HL-60/S4 treated with phorbol 12-myristate 13-acetate at 8.2 ng/mL for 4 days and 3 days (cell line): ENCODE results near the gene ADAP1.

Experiments
- in situ Hi-C: fragments of 300-500 bp; cut with MboI; formaldehyde crosslinking; loops from 2 replicates; pipeline ENCODE4 v1.15.0; 2022; ENCODE audit warnings: low sequenced_read_pairs

ADAP1 gene

DNA sequence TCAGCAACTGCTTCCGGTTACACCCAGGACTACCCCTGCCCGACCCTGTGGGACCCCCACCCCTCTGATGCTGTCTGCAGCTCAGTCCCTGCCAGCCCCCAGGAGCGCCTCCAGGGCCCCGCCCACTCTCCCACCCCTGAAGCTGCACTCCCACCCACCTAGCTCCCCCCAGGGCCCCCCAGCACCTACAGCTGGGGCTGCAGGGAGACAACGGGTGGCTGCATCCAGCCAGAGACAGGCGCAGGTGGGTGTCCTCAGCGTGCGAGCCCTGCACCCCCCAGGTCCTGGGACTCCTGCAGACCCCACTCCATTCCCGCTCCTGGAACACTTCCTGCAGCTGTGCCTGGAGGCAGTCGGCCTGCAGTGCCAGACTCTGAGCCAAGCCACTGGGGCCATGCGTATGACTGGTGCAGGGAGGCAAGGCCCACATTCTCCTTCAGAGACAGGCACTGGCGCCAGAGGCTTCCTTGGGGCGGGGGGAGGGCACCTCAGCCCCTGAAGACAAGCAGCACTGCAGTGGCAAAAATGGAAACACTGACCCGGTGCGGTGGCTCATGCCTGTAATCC, 34.6 kb upstream of the ADAP1 start:
- in situ Hi-C loops: no loop called here

DNA sequence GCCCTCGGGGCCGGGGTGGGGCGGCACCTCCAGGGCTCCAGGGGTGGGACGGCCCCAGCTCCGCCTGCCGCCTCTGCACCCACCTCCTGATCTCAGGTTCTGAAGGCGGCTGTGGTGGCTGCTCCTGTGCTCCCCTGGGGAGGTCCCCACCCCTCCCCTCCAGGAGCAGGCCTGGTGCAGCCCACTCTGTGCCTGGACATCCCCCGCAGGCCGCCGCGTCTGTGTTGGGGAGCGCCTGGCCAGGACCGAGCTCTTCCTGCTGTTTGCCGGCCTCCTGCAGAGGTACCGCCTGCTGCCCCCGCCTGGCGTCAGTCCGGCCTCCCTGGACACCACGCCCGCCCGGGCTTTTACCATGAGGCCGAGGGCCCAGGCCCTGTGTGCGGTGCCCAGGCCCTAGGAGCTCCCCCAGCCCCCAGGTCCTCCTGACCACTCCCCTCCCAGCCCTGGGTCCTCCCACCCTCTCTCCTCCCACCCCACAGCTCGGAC, 34.0 kb upstream of the ADAP1 start:
- in situ Hi-C loops: no loop called here

DNA sequence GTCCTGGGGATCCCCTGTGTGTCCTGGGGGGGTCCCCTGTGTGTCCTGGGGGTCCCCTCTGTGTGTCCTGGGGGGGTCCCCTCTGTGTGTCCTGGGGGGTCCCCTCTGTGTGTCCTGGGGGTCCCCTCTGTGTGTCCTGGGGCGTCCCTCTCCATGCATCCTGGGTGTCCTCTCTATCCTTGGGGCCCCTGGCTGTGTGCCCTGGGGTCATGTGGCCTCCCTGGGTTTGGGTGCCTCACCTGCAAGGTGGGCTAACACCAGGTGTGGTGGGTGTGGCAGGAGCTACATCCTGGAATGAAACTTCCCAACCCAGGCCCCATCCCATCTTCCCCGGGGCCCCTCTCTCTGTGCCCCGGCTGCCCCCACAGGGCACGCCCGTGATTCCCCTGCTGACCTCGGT, 33.4 kb upstream of the ADAP1 start:
- in situ Hi-C loops: no loop called here

DNA sequence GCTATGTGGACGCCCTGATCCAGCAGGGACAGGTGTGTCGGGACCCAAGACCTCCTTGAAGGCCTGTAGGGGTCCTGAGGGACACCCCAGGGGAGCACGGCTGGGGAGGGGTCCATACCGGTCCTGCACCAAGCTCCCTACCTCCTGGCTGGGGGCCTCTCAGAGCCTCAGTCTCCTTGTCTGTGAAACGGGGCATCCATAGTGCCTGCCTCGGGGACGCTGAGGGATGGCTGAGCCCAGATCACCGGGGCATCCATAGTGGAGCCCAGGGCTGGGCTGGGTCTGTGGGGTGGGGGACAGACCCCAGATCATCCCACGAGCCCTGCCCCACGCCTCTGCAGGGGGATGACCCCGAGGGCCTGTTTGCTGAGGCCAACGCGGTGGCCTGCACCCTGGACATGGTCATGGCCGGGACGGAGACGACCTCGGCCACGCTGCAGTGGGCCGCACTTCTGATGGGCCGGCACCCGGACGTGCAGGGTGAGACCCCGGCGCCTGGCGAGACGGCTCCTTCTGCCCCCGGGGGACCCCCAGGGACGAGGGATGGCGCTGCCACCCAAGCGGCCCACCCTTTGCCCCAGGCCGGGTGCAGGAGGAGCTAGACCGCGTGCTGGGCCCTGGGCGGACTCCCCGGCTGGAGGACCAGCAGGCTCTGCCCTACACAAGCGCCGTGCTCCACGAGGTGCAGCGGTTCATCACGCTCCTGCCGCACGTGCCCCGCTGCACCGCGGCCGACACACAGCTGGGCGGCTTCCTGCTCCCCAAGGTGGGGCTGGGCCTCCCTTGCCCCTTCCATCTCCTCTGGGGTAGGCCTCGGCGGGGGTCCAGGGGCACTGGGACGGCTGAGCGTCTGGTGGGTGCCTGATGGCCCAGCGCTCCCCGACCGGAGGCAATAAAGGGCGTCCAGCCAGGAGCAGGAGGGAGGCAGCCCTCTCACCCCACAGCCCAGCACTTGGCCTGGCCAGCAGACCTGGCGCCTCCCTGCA, 32.6 kb upstream of the ADAP1 start:
- in situ Hi-C loops: no loop called here

DNA sequence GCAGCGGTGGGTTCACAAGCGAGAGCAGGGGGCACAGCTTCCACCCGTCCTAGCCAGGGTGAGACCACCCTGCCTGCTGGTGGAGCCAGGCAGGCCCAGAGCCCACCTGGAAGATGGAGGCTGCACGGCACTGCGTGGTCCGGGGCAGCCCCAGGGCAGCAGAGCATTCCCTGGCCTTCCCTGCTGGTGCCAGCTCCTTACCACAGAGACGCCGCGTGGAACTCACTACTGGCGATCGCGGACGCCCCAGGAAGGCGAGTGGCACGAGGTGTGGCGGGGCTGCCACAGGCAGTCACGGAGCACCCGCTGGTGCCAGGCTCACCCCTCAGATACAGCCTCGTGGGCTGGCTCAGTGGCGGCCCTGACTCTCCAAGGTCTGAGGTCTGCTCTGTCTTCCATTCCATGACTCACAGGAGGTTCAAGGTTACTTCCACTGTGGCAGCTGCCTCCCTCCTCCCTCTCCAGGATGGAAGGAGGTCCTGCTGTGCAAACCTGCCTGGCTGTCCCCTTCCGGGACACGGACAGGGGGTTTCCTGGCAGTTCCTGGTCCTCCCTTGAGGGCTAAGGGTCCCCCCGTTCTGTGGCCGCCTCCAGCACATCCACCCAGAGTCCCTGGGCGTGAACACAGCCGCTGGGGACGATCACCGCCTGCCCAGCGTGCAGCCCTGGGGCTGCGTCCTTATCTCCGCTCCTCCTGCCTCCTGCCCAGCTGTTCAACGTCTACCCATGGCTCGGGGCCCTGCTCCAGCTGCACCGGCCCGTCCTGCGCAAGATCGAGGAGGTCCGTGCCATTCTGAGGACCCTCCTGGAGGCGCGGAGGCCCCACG, 31.6 kb upstream of the ADAP1 start:
- in situ Hi-C loops: no loop called here

DNA sequence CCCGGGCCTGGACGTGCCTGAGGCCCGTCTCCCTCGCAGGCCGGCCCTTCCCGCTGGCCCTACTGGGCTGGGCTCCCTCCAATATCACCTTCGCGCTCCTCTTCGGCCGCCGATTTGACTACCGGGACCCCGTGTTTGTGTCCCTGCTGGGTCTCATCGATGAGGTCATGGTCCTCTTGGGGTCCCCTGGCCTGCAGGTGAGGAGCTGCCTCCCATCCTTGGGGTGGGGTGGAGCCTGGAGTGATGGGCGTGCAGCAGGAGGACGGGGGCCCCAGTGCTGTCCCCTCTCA, 30.6 kb upstream of the ADAP1 start:
- in situ Hi-C loops: no loop called here

DNA sequence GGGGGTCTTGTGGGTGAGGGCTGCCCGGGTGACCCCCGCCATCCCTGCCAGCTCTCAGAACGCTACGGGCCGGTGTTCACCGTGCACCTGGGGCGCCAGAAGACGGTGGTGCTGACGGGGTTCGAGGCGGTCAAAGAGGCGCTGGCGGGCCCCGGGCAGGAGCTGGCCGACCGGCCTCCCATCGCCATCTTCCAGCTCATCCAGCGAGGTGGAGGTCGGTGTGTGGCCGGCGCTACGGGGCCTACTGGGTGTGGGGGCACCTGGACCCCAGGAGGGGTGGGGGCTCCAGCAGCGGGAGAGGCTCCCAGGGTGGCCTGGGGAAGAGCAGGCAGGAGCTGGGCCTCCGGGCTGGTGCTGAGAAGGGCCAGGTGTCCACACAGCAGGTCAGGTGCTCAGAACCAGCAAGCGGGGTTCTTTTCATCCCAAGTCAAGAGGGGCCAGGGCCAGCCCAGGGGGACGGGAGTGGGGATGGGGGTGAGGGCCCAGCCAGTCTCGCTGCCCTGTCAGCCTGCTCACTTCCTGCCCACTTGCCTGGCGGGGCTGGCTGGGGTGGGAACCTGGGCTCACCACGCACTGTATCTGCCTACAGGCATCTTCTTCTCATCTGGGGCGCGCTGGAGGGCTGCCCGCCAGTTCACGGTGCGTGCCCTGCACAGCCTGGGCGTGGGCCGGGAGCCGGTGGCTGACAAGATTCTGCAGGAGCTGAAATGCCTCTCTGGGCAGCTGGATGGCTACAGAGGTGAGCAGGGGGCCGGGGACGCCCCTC, 30.1 kb upstream of the ADAP1 start:
- in situ Hi-C loops: no loop called here

DNA sequence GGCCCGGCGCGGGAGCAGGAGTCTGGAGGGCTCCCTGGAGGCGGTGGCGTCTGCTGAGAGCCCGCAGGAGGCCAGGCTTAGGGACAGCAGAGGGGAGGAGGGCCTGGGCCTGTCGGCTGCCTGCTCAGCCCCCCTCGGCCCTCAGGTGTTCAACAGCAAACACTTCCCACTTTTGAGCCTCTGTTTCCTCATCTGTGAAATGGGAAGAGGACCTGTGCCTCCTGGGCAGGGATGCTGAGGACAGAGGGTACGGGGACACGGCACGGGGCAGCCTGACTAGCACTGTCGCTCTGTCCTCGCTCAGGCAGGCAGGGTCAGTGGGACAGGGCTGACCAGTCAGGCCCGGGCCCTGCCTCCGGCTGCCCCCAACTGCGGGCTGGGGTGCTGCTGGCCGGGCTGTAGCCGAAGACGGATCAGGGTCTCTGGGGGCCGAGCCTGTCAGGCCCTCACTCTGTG, 29.2 kb upstream of the ADAP1 start:
- in situ Hi-C loops: no loop called here

DNA sequence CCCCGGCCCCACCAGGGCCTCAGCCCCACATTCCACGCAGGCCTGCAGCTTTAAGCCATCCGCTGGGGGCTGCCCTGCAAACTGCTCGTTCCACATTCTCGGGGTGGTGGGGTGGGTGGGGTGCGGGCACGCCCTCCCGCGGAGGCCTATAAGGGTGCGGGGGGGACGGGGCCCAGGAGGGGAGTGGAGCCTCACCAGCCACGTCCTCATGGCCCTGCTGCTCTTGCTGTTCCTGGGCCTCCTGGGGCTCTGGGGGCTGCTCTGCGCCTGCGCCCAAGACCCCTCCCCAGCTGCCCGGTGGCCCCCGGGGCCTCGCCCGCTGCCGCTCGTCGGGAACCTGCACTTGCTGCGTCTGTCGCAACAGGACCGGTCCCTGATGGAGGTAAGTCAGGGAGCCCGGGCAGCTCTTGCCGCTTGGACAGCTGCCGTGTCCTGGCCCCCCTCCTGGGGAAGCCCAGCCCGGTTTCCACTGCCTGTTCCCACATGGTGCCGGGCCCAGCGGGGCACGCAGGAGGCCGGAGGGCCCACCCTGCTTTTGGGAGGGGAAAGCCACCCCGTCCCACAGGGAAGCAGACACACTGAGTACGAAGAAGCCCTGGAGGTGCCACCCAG, 28.6 kb upstream of the ADAP1 start, which contains the start of gene CYP2W1:
TSS of gene CYP2W1 (plus strand) at position 178 of the 612 bp plus-strand sequence. CDS start at position 209, 31 bp downstream.
- in situ Hi-C loops: no loop called here

DNA sequence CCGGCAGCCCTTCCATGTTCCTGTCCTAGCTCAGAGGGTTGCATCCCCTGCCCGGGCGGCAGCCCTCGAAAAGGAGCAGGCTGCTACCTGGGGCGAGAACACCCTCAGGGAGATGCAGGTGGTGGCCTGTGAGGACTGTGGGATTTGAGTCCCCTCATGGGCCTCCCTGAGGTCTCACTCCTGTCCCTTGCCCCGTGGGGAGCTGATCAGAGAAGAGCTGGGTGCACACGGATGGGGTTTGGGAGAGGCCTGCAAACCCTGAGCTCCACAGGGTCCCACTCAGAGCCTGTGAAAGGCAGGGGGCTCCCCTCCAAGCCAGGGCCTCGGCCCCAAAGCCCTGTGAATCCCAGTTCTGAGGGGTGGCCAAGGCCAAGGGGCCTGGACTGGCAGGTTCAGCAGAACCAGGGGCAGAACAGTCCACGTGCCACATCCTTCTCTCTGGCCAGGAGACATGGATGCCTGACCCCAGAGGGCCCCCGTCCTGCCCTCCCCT, 28.1 kb upstream of the ADAP1 start:
- in situ Hi-C loops: no loop called here

DNA sequence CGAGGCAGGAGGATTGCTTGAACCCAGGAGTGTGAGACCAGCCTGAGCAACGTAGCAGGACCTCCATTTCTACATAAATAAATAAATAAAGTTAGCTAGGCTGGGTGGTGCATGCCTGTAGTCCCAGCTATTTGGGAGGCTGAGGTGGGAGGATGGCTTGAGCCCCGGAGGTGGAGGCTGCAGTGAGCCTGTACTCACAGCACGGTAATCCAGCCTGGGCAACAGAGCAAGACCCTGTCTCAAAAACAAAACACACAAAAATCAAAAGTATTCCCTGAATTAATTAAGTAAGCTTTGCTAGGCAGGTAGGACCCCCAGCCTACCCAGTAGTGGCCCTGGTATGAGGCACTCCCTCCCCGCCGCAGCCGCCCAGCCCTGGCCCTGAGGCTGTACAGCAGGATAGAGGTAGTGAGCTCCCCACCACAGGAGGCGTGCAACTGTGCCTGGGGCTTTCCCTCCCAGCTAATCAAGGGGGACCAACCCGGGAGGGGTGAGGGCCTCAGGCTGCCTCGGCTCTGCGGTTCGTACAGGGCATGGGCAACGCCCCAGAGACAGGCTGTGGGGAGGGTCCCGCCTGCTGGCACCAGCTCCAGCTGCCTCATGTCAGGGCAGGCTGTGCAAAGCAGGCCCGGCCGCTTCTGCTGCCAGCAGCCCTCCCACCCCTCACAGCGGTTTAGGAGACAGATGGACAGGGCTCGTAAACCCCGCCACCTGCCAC, 27.5 kb upstream of the ADAP1 start:
- in situ Hi-C loops: no loop called here

DNA sequence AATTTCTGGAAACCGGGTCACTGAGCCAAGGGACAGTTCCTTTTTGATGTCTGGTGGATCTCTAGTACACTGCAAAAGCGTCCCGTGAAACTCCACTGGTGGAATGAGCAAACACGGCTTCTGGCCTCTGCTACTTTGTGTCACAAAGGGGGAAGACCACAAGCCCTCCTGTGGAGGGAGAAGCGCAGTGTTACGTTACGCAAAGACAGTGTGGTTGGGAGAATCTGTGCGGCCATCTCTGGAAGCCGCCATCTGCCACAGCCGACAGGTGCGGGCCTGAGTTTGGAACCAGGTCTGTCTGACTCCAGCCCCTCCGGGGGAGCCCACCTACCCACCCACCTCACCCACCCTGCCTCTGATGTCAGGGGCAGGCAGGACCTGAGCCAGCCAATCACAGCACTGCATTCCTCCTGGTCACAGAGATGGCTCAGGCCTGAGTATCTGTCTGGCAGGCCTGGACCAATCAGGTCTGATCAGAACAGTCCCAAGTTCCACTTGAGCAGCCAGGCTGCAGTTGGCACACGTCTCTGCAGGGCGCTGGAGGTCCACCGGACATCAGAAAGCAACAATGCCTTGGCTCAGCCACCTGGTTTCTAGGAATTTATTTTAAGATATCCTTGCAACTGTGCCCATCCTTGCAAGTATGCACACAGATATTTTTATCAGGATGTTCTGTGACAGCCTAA, 25.5 kb upstream of the ADAP1 start:
- in situ Hi-C loops: no loop called here

DNA sequence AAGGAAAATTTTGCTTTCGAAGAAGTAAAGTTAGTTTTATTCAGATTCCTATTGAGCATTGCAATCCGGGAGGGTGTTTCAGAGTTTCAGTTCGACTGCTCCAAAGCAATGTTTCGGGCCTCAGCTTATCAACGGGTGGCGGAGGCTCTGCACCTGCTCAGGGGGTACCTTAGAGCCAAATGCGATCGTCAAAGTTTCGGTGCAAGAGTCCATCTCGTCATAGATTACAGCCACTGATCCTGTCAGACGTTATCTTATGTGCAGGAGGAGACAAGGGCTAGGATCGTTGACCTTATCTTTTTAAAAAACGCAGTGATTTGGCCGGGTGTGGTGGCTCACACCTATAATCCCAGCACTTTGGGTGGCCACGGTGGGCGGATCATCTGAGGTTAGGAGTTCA, 24.7 kb upstream of the ADAP1 start:
- in situ Hi-C loops: no loop called here

DNA sequence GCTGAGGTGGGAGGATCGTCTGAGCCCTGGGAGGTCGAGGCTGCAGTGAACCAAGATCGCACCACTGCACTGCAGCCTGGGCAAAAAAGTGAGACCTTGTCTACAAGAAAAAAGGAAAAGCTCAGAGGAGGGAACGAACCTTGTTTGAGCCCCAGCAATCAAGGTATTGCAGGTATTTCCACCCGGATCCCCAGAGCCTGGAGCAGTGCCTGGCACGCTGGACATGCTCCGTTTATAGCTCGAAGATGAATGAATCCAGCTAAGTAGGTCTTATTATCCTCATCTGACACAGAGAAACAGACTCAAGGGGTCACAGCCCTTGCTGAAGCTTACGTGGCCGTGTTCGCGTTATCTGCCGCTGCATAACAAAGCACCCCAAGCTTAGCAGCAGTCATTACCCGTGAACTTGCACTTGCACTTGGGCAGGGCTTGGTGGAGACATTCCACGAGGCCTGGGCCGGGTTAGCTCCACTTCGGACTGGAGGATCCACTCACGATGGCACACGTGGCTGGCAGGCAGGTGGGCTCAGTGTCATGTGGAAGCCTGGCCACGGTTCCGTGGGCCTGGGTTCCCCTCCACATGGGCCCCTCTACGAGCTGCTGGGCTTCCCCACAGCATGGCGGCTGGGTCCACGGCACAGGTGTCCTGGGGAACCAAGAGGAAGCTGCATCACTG, 24.1 kb upstream of the ADAP1 start:
- in situ Hi-C loops: no loop called here

DNA sequence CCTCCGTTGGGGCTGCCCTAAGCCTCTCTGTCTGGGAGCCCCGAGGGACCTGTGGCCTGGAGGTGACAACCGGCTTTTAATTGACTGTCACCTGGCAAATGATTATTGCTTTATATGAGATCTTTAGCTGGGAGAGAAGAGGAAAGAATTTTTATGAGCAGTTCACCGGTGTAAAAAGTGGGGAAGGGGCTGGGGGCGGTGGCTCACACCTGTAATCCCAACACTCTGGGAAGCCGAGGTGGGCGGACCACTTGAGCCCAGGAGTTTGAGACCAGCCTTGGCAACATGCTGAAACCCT, 23.5 kb upstream of the ADAP1 start:
- in situ Hi-C loops: no loop called here

DNA sequence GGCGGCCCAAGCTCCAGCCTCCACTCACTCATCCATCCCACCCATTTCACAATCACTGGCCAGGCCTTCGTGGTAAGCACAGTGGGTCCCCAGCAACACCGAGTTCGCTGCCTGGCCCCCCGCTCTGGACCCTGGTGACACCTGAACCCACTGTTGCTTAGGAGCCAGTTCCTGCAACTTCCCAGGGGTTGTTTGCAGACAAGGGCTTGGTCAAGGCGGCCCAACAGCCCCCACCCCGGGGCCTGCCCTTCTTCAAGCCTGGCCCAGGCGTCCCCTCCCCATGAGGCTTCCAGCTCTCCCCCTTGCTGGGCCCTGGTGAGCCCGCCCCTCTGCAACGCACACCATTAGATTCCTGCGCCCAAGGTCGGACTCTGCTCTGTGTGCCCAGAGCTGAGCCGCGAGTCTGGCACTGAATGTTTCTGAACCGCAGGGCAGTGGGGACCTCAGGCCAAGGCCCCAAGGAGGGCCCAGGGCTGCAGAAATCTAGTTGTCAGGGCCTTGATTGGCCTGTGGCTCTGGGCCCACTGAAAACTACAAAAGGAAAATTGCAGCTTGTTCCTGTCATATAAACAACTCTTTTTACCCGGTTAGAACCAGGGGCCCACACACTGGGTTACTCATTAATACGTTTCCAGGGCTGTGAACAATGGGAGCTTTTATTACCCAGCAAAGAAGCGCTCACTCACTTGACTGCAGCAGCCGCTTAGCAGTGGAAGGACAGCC, 23.0 kb upstream of the ADAP1 start:
- in situ Hi-C loops: no loop called here

DNA sequence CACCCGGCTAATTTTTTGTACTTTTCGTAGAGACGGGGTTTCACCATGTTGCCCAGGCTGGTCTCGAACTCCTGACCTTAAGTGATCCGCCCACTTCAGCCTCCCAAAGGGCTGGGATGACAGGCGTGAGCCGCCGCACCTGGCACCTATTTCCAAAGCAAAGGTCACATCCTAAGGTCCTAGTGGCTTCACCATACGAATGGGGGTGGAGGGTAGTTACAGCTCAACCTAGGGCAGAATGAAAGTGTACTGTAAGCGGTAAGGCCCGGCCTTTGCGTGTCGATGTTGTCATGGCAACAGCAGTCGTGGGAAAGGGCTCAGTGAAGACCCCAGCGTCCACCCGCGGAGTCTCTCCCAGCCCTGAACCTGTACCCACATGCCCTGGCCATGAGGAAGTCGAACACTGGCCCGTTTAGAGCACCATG, 22.4 kb upstream of the ADAP1 start:
- in situ Hi-C loops: no loop called here
